ENCODE data around the gene ME1. TPM values are rescaled to one million over a fixed set of nuclear protein-coding genes. Genes with fewer than 3 reads are reported as not detected.
"Not testable (repeated sequence)": the region's sequence is repeated elsewhere in the genome, so short reads cannot be mapped to it uniquely, and the experiment has no call there.

ME1 gene
- total RNA-seq, 1 experiment from 2014 or later: 131 TPM

DNA sequence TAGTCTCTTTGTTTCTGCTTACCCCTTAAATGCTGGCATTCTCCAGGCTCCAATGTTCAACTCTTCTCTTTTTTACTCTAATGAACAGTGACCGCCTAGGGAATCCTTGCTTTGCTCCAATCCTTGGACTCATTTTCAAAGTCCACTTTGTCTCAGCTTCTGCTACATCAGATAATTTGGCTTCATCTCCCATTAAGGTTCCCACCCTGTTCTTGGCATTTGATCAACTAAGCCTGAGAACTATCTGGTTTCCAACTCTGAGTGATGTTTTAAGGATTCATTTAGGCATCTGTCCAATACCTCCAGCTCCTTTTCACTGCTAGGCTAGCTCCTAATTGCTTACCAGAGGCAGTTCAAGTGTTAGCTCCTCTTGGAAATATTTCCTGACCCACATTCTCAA, 64.9 kb downstream of the ME1 start:
- DNase-seq: no peak
- H3K9me3 Mint-ChIP-seq (ENCODE audit: unreplicated experiment): no peaks in the 10 kb centered on the region
- Histone ChIP-seq H3K4me3 (ENCODE audit: low read depth, low read length) (no peak overlapping the region), H3K27me3 (replicated peaks; ENCODE audit: control insufficient read depth, insufficient read depth, low read length) (no peaks in the 10 kb centered on the region), H3K4me1 (no peaks in the 10 kb centered on the region), H3K36me3 (ENCODE audit: control insufficient read depth, insufficient read depth, low read length) (peaks cover 1% of the 10 kb centered on the region; the same call in 1 of the 2 replicates), H3K9me3 (no peaks in the 10 kb centered on the region)
- ChIA-PET POLR2A (no interaction called here), CTCF (no interaction called here)
- H3K27me3 Mint-ChIP-seq (ENCODE audit: insufficient read depth, unreplicated experiment): no peaks in the 10 kb centered on the region
- no TSS peak for BruUV-seq (replicated peaks)
- no peaks in the 10 kb centered on the region for H3K4me1 Mint-ChIP-seq (ENCODE audit: low read depth, unreplicated experiment)
- H3K4me3 Mint-ChIP-seq (ENCODE audit: unreplicated experiment): no peak overlapping the region
- TF ChIP-seq, protein P1, sequence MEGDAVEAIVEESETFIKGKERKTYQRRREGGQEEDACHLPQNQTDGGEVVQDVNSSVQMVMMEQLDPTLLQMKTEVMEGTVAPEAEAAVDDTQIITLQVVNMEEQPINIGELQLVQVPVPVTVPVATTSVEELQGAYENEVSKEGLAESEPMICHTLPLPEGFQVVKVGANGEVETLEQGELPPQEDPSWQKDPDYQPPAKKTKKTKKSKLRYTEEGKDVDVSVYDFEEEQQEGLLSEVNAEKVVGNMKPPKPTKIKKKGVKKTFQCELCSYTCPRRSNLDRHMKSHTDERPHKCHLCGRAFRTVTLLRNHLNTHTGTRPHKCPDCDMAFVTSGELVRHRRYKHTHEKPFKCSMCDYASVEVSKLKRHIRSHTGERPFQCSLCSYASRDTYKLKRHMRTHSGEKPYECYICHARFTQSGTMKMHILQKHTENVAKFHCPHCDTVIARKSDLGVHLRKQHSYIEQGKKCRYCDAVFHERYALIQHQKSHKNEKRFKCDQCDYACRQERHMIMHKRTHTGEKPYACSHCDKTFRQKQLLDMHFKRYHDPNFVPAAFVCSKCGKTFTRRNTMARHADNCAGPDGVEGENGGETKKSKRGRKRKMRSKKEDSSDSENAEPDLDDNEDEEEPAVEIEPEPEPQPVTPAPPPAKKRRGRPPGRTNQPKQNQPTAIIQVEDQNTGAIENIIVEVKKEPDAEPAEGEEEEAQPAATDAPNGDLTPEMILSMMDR (IDR thresholded peaks at IDR 0.05; ENCODE audit: insufficient read depth in 1 of 2, low read depth in 1 of 2, low read length in 1 of 2, severe bottlenecking in 1 of 2, unreplicated experiment in 1 of 2): no peak
- intact Hi-C loops (cut with micrococcal nuclease; ENCODE audit: unreplicated experiment): no loop called here
- peaks cover 83% of the 10 kb centered on the region for H3K36me3 Mint-ChIP-seq (ENCODE audit: insufficient read depth, unreplicated experiment)
- H3K27ac Mint-ChIP-seq (ENCODE audit: unreplicated experiment): no peak overlapping the region

DNA sequence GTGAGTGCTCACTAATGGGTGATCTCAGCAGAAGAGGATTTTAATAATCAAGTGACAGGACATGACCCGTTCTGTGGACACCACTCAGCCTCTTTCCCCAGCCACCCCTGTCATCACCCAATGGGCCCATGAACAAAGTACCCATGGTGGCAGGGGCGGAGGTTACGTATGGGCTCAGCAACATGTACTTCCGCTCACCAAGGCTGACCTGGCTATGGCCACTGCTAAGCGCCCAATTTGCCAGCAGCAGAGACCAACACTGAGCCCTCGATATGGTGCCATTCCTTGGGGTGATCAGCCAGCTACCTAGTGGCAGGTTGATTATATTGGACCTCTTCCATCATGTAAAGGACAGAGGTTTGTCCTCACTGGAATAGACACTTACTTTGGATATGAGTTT, 68.5 kb downstream of the ME1 start:
- H3K4me3 ChIP-seq (ENCODE audit: low read depth, low read length); H3K27ac Mint-ChIP-seq (ENCODE audit: unreplicated experiment); POLR2A ChIA-PET; H3K4me1 ChIP-seq; H3K27me3 ChIP-seq (replicated peaks; ENCODE audit: control insufficient read depth, insufficient read depth, low read length); BruUV-seq (replicated peaks); CTCF ChIA-PET; H3K36me3 ChIP-seq (ENCODE audit: control insufficient read depth, insufficient read depth, low read length); H3K4me3 Mint-ChIP-seq (ENCODE audit: unreplicated experiment); DNase-seq; H3K9me3 Mint-ChIP-seq (ENCODE audit: unreplicated experiment); intact Hi-C loops (cut with micrococcal nuclease; ENCODE audit: unreplicated experiment); H3K4me1 Mint-ChIP-seq (ENCODE audit: low read depth, unreplicated experiment); H3K27me3 Mint-ChIP-seq (ENCODE audit: insufficient read depth, unreplicated experiment); H3K9me3 ChIP-seq: not testable (repeated sequence)
- peaks cover 92% of the 10 kb centered on the region for H3K36me3 Mint-ChIP-seq (ENCODE audit: insufficient read depth, unreplicated experiment)

DNA sequence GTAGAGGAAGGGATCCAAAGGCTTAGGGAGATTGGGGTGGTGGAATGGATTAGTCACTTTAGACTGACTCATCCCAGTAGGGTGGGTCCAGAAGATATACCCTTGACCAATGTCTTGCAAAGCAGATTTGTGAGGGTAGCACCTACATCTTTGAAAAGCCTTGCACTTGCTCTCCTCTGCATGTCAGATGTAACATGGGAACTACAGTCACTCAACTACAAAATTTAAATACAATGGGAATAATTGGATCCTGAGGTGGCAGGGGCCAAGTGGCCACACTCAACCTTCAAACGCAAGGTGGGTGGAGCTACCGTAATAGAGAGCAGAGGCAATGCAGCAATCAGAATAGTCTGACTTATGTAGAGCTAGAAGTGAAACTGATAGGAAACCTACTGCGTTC, 71.2 kb downstream of the ME1 start:
- Mint-ChIP-seq H3K4me1 (ENCODE audit: low read depth, unreplicated experiment) (peaks cover 7% of the 10 kb centered on the region), H3K36me3 (ENCODE audit: insufficient read depth, unreplicated experiment) (peaks cover 79% of the 10 kb centered on the region), H3K27ac (ENCODE audit: unreplicated experiment) (no peak overlapping the region), H3K27me3 (ENCODE audit: insufficient read depth, unreplicated experiment) (no peaks in the 10 kb centered on the region), H3K9me3 (ENCODE audit: unreplicated experiment) (no peaks in the 10 kb centered on the region), H3K4me3 (ENCODE audit: unreplicated experiment) (no peak overlapping the region)
- BruUV-seq (replicated peaks): no TSS peak
- intact Hi-C loops (cut with micrococcal nuclease; ENCODE audit: unreplicated experiment): no loop called here
- H3K36me3 ChIP-seq (ENCODE audit: control insufficient read depth, insufficient read depth, low read length): peaks cover 1% of the 10 kb centered on the region
- no peaks in the 10 kb centered on the region for H3K27me3 ChIP-seq (replicated peaks; ENCODE audit: control insufficient read depth, insufficient read depth, low read length)
- H3K9me3 ChIP-seq: no peaks in the 10 kb centered on the region
- no peak overlapping the region for H3K4me3 ChIP-seq (ENCODE audit: low read depth, low read length)
- no peaks in the 10 kb centered on the region for H3K4me1 ChIP-seq
- CTCF ChIA-PET: no interaction called here
- TF ChIP-seq, protein P1 (IDR thresholded peaks at IDR 0.05; ENCODE audit: insufficient read depth in 1 of 2, low read depth in 1 of 2, low read length in 1 of 2, severe bottlenecking in 1 of 2, unreplicated experiment in 1 of 2): no peak
- POLR2A ChIA-PET: no interaction called here
- DNase-seq: no peak

DNA sequence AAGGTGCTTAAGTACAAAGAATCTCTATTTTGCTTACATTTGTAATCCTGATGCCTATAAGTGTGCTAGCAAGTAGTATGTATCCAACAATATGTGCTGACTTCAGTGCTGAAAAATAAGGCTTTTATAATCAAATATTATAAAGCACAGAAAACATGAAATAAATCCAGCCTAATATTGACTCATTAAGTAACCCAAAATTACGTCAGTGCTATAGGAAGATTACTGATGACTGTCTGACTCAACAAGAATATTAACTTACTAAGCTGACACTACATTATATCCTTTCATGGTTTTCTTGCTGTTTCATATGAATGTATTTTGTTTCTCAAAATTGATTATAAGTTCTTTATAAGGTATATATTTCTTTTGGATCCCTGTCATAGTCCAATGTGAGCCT, 76.1 kb downstream of the ME1 start:
- Mint-ChIP-seq H3K36me3 (ENCODE audit: insufficient read depth, unreplicated experiment) (peaks cover 67% of the 10 kb centered on the region), H3K9me3 (ENCODE audit: unreplicated experiment) (no peaks in the 10 kb centered on the region), H3K4me1 (ENCODE audit: low read depth, unreplicated experiment) (peaks cover 19% of the 10 kb centered on the region), H3K27ac (ENCODE audit: unreplicated experiment) (no peak overlapping the region), H3K27me3 (ENCODE audit: insufficient read depth, unreplicated experiment) (no peaks in the 10 kb centered on the region), H3K4me3 (ENCODE audit: unreplicated experiment) (no peak overlapping the region)
- Histone ChIP-seq H3K27me3 (replicated peaks; ENCODE audit: control insufficient read depth, insufficient read depth, low read length) (no peaks in the 10 kb centered on the region), H3K9me3 (no peaks in the 10 kb centered on the region), H3K36me3 (ENCODE audit: control insufficient read depth, insufficient read depth, low read length) (no peaks in the 10 kb centered on the region; the same call in none of the 2 replicates), H3K4me3 (ENCODE audit: low read depth, low read length) (no peak overlapping the region), H3K4me1 (peaks cover 5% of the 10 kb centered on the region; the same call in 1 of the 2 replicates)
- no peak for DNase-seq
- CTCF ChIA-PET: no interaction called here
- no TSS peak for BruUV-seq (replicated peaks)
- intact Hi-C loops (cut with micrococcal nuclease; ENCODE audit: unreplicated experiment): loop anchor here (5.0 kb wide), 1 partner anchor 158 kb away; the partner anchor contains the start of gene PRSS35
- TF ChIP-seq, protein P1 (IDR thresholded peaks at IDR 0.05; ENCODE audit: insufficient read depth in 1 of 2, low read depth in 1 of 2, low read length in 1 of 2, severe bottlenecking in 1 of 2, unreplicated experiment in 1 of 2): no peak
- POLR2A ChIA-PET: no interaction called here
